T-helper 1 cell treated with Interleukin-12 subunit alpha and Interleukin-12 subunit beta and Interleukin-4 antibody, amounts not matched to agents 30 μg/mL and 1 μg/mL, for 36 hours (primary cell): ENCODE data around the gene SYNE4.

ENCODE experiments used
- H3K27ac Mint-ChIP-seq: one replicate; pipeline ENCODE4 v1.8.0; 2021; ENCODE audit warnings: mild to moderate bottlenecking, mixed read lengths
- H3K27me3 Mint-ChIP-seq: one replicate; pipeline ENCODE4 v1.8.0; 2021; ENCODE audit warnings: low read depth, mixed read lengths
- H3K36me3 Mint-ChIP-seq: one replicate; pipeline ENCODE4 v1.8.0; 2021; ENCODE audit warnings: low read depth, mixed read lengths
- H3K4me1 Mint-ChIP-seq: one replicate; pipeline ENCODE4 v1.8.0; 2021; ENCODE audit warnings: low read depth, mixed read lengths
- H3K4me3 Mint-ChIP-seq: one replicate; pipeline ENCODE4 v1.8.0; 2021; ENCODE audit warnings: mild to moderate bottlenecking, moderate library complexity, mixed read lengths
- H3K9me3 Mint-ChIP-seq: one replicate; pipeline ENCODE4 v1.8.0; 2021; ENCODE audit warnings: mixed read lengths

The SYNE4 gene

GRCh38 chr19:36032251-36033104 lies 23.9 kb upstream of the SYNE4 start, which contains the start of gene CLIP3:
Gene CLIP3, minus strand, starts transcription at chr19:36032873. Its CDS starts 516 bp downstream, at chr19:36032357.
- peaks cover 16% of the 10 kb centered on the region for H3K36me3 Mint-ChIP-seq
- H3K4me1 Mint-ChIP-seq = peaks cover 20% of the 10 kb centered on the region
- H3K27me3 Mint-ChIP-seq = no peaks in the 10 kb centered on the region
- H3K27ac Mint-ChIP-seq = no peak within 1 kb of the TSS
- no peaks in the 10 kb centered on the region for H3K9me3 Mint-ChIP-seq
- H3K4me3 Mint-ChIP-seq = peak within 1 kb of the TSS; percentile 65

DNA sequence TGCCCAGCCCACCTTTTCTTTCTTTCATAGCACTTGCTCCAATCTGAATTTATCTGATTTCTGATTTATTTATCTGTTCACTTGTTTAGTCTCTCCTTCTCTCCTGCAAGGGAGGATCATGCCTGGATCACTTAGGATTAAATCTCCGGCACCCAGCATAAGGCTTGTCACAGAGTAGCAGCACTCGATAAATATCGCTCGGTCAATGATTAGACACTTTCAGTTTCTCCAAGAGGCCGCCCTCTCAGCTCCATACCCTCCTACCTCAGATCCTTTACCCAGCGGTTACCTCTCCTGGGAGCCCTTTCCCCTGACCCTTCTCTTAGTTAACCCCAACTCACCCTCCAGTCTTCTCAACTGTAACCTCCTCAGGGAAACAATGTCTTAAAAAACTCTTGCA lies 22.7 kb upstream of the SYNE4 start:
- Mint-ChIP-seq H3K36me3 (peaks cover 13% of the 10 kb centered on the region), H3K27me3 (no peaks in the 10 kb centered on the region), H3K4me3 (no peak overlapping the region), H3K9me3 (no peaks in the 10 kb centered on the region), H3K4me1 (peaks cover 14% of the 10 kb centered on the region), H3K27ac (no peak overlapping the region)

DNA sequence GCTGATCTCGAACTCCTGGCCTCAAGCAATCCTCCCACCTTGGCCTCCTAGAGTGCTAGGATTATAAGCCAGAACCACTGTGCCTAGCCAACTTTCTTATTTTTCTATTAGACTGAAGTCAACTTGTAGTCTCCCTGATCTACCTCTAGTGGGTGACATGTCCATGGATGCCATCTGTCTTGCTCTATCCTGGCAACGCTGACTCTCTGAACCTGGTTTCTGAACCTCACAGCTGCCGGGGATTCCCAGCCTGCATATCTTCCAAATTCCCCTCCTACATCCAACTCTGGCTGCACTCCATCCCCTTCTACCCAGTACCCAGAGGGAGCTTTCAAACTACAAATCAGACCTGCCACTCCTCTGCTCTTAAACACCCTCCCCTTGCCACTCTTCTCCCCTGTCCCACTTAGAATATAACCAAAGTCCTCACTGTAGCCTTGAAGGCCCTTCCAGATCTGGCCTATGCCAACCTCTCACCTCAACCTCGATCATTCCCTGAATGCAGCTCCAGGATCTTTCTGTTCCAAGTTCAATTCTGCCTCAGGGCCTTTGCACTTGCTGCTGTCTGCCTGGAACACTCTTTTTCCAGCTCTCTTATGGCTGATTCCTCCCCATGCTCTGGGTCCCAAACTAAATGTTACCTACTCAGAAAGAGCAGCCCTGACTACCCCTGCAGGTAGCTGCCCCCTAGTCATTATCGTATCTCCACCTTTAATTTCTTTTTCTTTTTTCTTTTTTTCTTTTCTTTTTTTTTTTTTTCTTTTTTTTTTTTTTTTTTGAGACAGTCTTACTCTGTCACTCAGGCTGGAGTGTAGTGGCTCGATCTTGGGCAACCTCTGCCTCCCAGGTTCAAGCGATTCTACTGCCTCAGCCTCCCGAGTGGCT lies 21.9 kb upstream of the SYNE4 start:
- H3K4me1 Mint-ChIP-seq = peaks cover 9% of the 10 kb centered on the region

GRCh38 chr19:36028313-36029041 lies 19.9 kb upstream of the SYNE4 start:
- Mint-ChIP-seq H3K4me1 (no peaks in the 10 kb centered on the region), H3K27ac (no peak overlapping the region), H3K4me3 (no peak overlapping the region), H3K36me3 (peaks cover 3% of the 10 kb centered on the region), H3K27me3 (no peaks in the 10 kb centered on the region), H3K9me3 (no peaks in the 10 kb centered on the region)

More for the DNA sequence above, 21.9 kb upstream of the SYNE4 start:
- Mint-ChIP-seq H3K27me3 (no peaks in the 10 kb centered on the region), H3K9me3 (no peaks in the 10 kb centered on the region), H3K27ac (no peak overlapping the region), H3K36me3 (peaks cover 10% of the 10 kb centered on the region), H3K4me3 (no peak overlapping the region)

DNA sequence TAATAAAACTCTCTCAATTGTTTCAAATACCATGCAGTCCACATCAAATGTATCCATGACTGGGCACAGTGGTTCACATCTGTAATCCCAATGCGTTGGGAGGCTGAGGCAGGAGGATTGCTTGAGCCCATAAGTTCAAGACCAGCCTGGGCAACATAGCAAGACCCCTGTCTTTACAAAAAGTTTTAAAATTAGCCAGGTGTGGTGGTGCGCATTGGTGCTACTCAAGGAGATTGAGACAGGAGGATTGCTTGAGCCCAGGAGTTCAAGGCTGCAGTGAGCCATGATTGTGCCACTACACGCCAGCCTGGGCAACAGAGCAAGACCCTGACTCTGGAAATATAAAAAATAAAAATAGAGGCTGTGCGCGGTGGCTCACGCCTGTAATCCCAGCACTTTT lies 19.1 kb upstream of the SYNE4 start:
- Mint-ChIP-seq H3K9me3 (no peaks in the 10 kb centered on the region), H3K36me3 (peaks cover 6% of the 10 kb centered on the region), H3K4me1 (no peaks in the 10 kb centered on the region), H3K27me3 (no peaks in the 10 kb centered on the region), H3K27ac (no peak overlapping the region), H3K4me3 (no peak overlapping the region)

DNA sequence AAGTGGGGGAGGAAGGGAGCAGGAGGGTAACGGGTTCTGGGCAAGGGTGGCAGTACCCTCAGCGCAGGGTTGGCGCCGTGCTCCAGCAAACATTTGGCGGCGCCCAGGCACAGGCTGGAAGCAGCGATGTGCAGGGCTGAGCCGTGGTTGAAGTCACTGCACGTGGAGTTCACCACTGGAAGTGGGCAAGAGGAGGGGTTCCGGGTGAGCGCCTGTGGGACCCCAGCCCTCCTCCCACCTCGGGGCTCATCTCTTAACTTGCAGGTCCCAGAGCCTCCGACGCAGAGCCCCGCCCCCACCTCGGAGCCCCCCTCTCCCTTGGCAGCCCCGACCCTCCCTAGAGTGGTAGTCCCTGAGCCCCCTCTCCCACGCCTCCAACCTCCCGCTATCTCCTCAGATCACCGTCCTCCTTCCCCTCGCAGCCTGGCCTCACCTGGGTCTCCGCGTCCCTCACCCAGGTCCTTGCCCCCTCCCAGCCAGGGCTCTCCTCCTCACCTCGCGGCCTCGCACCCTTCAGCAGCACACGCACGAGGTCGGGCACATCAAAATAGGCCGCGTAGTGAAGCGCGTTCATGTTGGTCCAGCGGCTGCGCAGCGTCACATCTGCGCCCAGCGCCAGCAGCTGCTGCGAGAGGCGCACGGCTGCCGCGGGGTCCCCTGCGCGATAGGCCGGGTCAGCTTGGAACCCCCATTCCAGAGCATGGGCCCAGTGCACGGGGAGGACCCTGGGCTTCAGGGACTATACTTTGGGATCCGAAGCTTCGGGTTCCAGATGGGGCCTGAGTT lies 17.7 kb upstream of the SYNE4 start:
- H3K27ac Mint-ChIP-seq = no peak overlapping the region
- no peaks in the 10 kb centered on the region for H3K9me3 Mint-ChIP-seq
- no peaks in the 10 kb centered on the region for H3K27me3 Mint-ChIP-seq
- no peak overlapping the region for H3K4me3 Mint-ChIP-seq
- H3K36me3 Mint-ChIP-seq = peaks cover 6% of the 10 kb centered on the region
- H3K4me1 Mint-ChIP-seq = no peaks in the 10 kb centered on the region

DNA sequence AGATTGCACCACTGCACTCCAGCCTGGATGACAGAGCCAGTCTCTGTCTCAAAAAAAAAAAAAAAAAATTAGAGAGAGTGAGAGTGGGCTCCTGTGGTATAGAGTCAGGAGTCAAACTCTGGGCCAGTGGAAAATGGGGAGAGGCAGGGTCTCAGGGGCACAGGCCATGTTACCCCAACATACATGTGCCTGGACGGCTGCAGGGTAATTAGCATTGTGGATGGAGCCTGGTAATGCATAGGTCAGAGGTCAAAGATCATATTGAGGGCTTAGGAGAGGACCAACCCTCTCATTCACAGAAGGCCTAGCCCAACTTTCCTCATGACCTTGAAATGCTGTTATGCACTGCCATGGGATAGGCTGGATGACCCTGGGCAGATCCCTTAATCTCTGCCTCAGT lies 16.9 kb upstream of the SYNE4 start:
- no peaks in the 10 kb centered on the region for H3K9me3 Mint-ChIP-seq
- no peaks in the 10 kb centered on the region for H3K27me3 Mint-ChIP-seq
- no peaks in the 10 kb centered on the region for H3K4me1 Mint-ChIP-seq
- no peak overlapping the region for H3K4me3 Mint-ChIP-seq
- H3K36me3 Mint-ChIP-seq = peaks cover 6% of the 10 kb centered on the region
- H3K27ac Mint-ChIP-seq = no peak overlapping the region

- H3K36me3 Mint-ChIP-seq = peaks cover 6% of the 10 kb centered on the region
- no peak overlapping the region for H3K4me3 Mint-ChIP-seq
- H3K27ac Mint-ChIP-seq = no peak overlapping the region
- no peaks in the 10 kb centered on the region for H3K27me3 Mint-ChIP-seq
- H3K9me3 Mint-ChIP-seq = no peaks in the 10 kb centered on the region
- H3K4me1 Mint-ChIP-seq = no peaks in the 10 kb centered on the region
These were observed 14.8 kb upstream of the SYNE4 start for GRCh38 chr19:36023432-36023831.

DNA sequence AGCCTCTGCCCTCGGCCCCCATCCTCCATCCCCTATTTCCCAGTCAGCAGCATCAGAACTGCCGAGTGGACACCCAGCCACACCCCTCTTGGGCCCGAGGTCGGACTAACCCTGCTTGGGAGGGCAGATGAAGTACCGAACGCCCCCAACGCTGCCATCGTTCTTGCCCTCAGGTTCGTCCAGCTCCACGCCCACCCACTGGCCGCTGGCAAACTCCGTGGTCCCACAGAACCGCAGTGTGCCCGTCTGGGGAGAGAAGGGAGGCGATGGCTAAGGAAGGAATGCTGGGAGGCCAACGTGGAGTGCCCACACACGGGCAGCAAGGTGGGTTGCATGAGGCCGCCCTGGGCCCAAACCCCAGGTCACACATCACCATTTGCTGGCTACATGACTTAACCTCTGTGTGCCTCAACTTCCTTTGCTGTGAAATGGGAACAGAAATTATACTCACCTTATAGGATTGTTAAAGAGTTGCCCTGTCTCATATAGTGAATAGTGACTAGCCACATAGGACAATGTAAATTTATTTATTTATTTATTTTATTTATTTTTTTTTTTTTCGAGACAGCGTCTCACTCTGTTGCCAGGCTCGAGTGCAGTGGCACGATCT lies 10.6 kb upstream of the SYNE4 start:
- Mint-ChIP-seq H3K27me3 (no peaks in the 10 kb centered on the region), H3K27ac (no peak overlapping the region), H3K4me3 (no peak overlapping the region), H3K9me3 (no peaks in the 10 kb centered on the region), H3K4me1 (peaks cover 17% of the 10 kb centered on the region), H3K36me3 (peaks cover 6% of the 10 kb centered on the region)

DNA sequence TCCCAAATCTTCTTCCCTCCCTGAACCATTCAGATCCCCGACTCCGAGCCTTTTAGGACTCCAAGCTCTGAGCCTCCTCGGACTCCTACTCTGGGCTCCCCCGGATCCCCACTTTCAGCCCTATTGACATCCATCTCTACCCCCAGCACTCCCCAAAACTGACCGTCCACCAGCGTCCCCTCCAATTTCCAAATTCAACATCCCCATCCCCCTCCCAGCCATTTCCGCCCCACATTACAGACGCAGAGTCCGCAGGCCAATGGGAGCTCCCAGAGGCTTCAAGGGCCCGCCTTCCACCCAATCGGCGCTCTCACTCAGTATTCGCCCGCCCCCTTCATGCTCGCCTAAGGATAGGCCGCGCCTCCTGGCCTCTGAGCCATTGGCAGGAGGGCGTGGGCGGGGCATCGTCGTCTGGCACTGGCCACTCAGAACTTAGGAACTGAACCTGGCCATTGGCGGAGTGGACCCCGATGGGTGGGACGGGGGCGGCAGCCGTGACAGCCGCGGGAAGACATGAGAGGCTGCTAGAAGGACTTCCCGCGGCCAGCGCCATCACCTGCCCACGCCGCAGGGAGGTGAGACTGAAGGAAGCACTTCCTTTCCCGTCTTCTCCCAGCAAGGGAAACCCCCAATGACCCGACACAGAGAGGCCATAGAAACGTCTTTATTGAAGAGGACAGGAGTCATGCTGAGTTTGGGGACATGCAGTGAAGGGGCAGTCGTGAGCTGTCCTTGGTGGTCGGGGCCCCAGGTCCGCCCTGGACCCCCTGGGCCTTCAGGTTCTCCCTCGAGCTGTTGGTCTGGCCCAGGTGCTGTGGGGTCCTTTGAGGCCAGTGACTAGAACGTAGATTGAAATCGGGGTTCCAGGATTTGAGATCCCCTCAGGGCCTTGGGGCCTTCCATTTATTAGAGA lies 5.7 kb upstream of the SYNE4 start, which contains the start of gene ALKBH6:
Gene ALKBH6 (minus strand): TSS at position 202 of the 913 bp plus-strand sequence. CDS start 816 bp downstream, outside the sequence.
- peaks cover 38% of the 10 kb centered on the region for H3K4me1 Mint-ChIP-seq
- H3K27me3 Mint-ChIP-seq = no peaks in the 10 kb centered on the region
- H3K27ac Mint-ChIP-seq = peak within 1 kb of the TSS; percentile 98
- no peaks in the 10 kb centered on the region for H3K9me3 Mint-ChIP-seq
- peak within 1 kb of the TSS; percentile 99 for H3K4me3 Mint-ChIP-seq
- peaks cover 13% of the 10 kb centered on the region for H3K36me3 Mint-ChIP-seq

DNA sequence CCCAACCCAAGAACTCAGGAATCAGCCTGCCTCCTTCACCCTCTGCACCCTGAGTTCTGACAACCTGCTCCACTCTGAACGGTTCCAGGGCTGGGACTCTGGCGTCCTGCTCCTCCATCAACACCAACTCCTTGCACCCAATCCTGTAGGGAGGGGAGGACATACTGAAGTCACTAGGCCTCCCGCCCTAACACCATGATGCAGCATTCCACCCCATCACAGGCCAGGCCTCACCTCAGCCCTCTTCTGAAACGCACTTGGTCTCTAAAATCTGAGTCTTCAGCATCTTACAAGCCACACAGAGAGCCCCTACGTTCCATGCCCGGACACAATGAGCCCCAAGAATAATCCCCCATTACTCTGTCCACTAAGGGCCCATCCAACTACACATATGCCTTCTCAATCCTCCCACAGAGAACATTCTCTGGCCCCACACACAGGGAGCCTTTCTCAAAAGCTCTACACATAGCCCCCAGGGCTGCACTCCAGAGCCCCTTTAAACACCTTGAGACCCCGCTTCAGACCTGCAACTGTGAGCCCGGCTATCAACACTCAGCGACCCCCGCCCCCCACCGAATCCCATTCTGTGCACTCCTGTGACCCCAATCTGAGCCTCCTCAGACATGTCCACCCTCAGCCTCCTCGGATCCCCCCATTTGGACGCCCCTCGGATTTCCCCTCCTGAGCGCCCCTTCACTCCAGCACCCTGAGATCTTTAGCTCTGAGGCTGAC lies 4.8 kb upstream of the SYNE4 start:
- no peaks in the 10 kb centered on the region for H3K27me3 Mint-ChIP-seq
- H3K36me3 Mint-ChIP-seq = peaks cover 13% of the 10 kb centered on the region
- H3K9me3 Mint-ChIP-seq = no peaks in the 10 kb centered on the region
- peak overlapping the region; percentile 99 for H3K4me3 Mint-ChIP-seq
- peak overlapping the region; percentile 98 for H3K27ac Mint-ChIP-seq
- peaks cover 43% of the 10 kb centered on the region for H3K4me1 Mint-ChIP-seq

GRCh38 chr19:36010402-36010801 lies 1.8 kb upstream of the SYNE4 start:
- peaks cover 39% of the 10 kb centered on the region for H3K4me1 Mint-ChIP-seq
- no peak overlapping the region for H3K4me3 Mint-ChIP-seq
- no peaks in the 10 kb centered on the region for H3K27me3 Mint-ChIP-seq
- peaks cover 14% of the 10 kb centered on the region for H3K36me3 Mint-ChIP-seq
- H3K27ac Mint-ChIP-seq = peak overlapping the region; percentile 13
- H3K9me3 Mint-ChIP-seq = no peaks in the 10 kb centered on the region
